WTC11 (cell line): ENCODE measurements around the gene ACTR6. TPM values are rescaled to one million over a fixed set of nuclear protein-coding genes. Genes with fewer than 3 reads are reported as not detected.

Experiments
- ATAC-seq: fragments of 200-7000 bp; cut with Tn5 transposase; 2 replicates; pipeline ENCODE4 v1.10.0; 2021; ENCODE audit warnings: mild to moderate bottlenecking, moderate library complexity
- CTCF ChIA-PET: fragments of 300-600 bp; sonication (Branson Sonifier 250); formaldehyde crosslinking; loops from one replicate; lab custom pipeline; 2021; ENCODE audit warnings: antibody characterized with exemption; lab: Charles Lee
- POLR2A ChIA-PET: fragments of 350-600 bp; sonication (Branson Sonifier 250); formaldehyde crosslinking; loops from one replicate; lab custom pipeline; 2021; ENCODE audit warnings: antibody characterized with exemption; lab: Charles Lee
- DNase-seq: peaks from one replicate; pipeline ENCODE4 v3.0.0; 2021; ENCODE audit warnings: low spot score
- H3K27ac Mint-ChIP-seq: 2 replicates; pipeline ENCODE4 v1.8.0; 2021; ENCODE audit warnings: mixed read lengths
- H3K27me3 Mint-ChIP-seq: 2 replicates; pipeline ENCODE4 v1.8.0; 2021; ENCODE audit warnings: low read depth, mild to moderate bottlenecking, moderate library complexity, mixed read lengths
- H3K36me3 Mint-ChIP-seq: 2 replicates; pipeline ENCODE4 v1.8.0; 2021; ENCODE audit warnings: mixed read lengths
- H3K4me1 Mint-ChIP-seq: 2 replicates; pipeline ENCODE4 v1.8.0; 2022; ENCODE audit warnings: mixed read lengths
- H3K4me3 Mint-ChIP-seq: 2 replicates; pipeline ENCODE4 v1.8.0; 2021; ENCODE audit warnings: mild to moderate bottlenecking, moderate library complexity, mixed read lengths
- H3K9me3 Mint-ChIP-seq: 2 replicates; pipeline ENCODE4 v1.8.0; 2021; ENCODE audit warnings: mixed read lengths
- ATF1 ChIP-seq: sonication (generic); formaldehyde crosslinking; IDR thresholded peaks from 2 replicates; pipeline ENCODE4 v1.8.1; 2023; ENCODE audit warnings: mild to moderate bottlenecking, moderate library complexity, missing genetic modification reagents
- CREB1 ChIP-seq: sonication (generic); formaldehyde crosslinking; IDR thresholded peaks from 2 replicates; pipeline ENCODE4 v1.8.0; 2023; ENCODE audit warnings: mild to moderate bottlenecking, missing genetic modification reagents
- CTCF ChIP-seq: fragments of 200-600 bp; IDR thresholded peaks from 2 replicates; pipeline ENCODE4 v1.8.0; 2022; ENCODE audit warnings: antibody characterized with exemption
- E2F1 ChIP-seq: sonication (generic); formaldehyde crosslinking; IDR thresholded peaks from 2 replicates; pipeline ENCODE4 v1.8.0; 2022; ENCODE audit warnings: mild to moderate bottlenecking, missing genetic modification reagents
- ERG ChIP-seq: fragments of 250-450 bp; sonication (Bioruptor Pico); IDR thresholded peaks from 2 replicates; pipeline ENCODE4 v1.8.0; 2021; ENCODE audit warnings: mild to moderate bottlenecking
- ESRRA ChIP-seq: sonication (generic); formaldehyde crosslinking; IDR thresholded peaks from 2 replicates; pipeline ENCODE4 v1.8.1; 2022; ENCODE audit warnings: mild to moderate bottlenecking, missing genetic modification reagents, borderline replicate concordance
- FOXJ3 ChIP-seq: sonication (generic); formaldehyde crosslinking; IDR thresholded peaks from 2 replicates; pipeline ENCODE4 v1.9.0; 2021; ENCODE audit warnings: missing genetic modification reagents, mild to moderate bottlenecking, borderline replicate concordance
- GTF2I ChIP-seq: fragments of 250-450 bp; sonication (Bioruptor Pico); conservative IDR thresholded peaks from 2 replicates; pipeline ENCODE4 v1.4.0; 2021; ENCODE audit warnings: mild to moderate bottlenecking
- MLX ChIP-seq: sonication (generic); formaldehyde crosslinking; IDR thresholded peaks from 2 replicates; pipeline ENCODE4 v1.8.1; 2023; ENCODE audit warnings: mild to moderate bottlenecking, missing genetic modification reagents, moderate library complexity
- OVOL2 ChIP-seq: fragments of 250-450 bp; sonication (Bioruptor Pico); IDR thresholded peaks from 2 replicates; pipeline ENCODE4 v1.9.0; 2021; ENCODE audit warnings: mild to moderate bottlenecking, borderline replicate concordance
- TCF7 ChIP-seq: sonication (generic); formaldehyde crosslinking; IDR thresholded peaks from 2 replicates; pipeline ENCODE4 v1.8.0; 2022; ENCODE audit warnings: mild to moderate bottlenecking, low read depth, missing genetic modification reagents, moderate library complexity
- ZBTB43 ChIP-seq: sonication (generic); formaldehyde crosslinking; IDR thresholded peaks from 2 replicates; pipeline ENCODE4 v1.8.1; 2023; ENCODE audit warnings: mild to moderate bottlenecking, missing genetic modification reagents
- ZNF425 ChIP-seq: fragments of 250-450 bp; sonication (Bioruptor Pico); conservative IDR thresholded peaks from 2 replicates; pipeline ENCODE4 v1.9.0; 2021; ENCODE audit warnings: mild to moderate bottlenecking
- ZNF532 ChIP-seq: fragments of 250-450 bp; sonication (Bioruptor Pico); IDR thresholded peaks from 2 replicates; pipeline ENCODE4 v1.9.0; 2021; ENCODE audit warnings: mild to moderate bottlenecking, borderline replicate concordance
- total RNA-seq: library from RNA; stranded (reverse); gene quantifications from 3 replicates; pipeline ENCODE4 v1.2.3, GENCODE V29; 2021

The ACTR6 gene
- total RNA-seq, 1 experiment from 2014 or later: 37.6 TPM

- TF ChIP-seq MLX (CRISPR knock-in tag) (no peak), ZNF532 (CRISPR knock-in tag) (no peak), CTCF (no peak), OVOL2 (no peak), TCF7 (CRISPR knock-in tag) (no peak), ESRRA (CRISPR knock-in tag) (no peak), ZNF425 (CRISPR knock-in tag) (no peak), ATF1 (no peak), CREB1 (CRISPR knock-in tag) (no peak)
- H3K27ac Mint-ChIP-seq: no peak overlapping the region
- CTCF ChIA-PET: interaction anchor here (1.2 kb wide), 1 partner anchor 14 kb away, joined by 6 read pairs; no protein-coding TSS in a partner anchor
- peaks cover 11% of the 10 kb centered on the region for H3K9me3 Mint-ChIP-seq
- no peak overlapping the region for H3K4me3 Mint-ChIP-seq
- ATAC-seq (no peak), DNase-seq (no peak)
- peaks cover 16% of the 10 kb centered on the region for H3K4me1 Mint-ChIP-seq
- H3K36me3 Mint-ChIP-seq: peaks cover 30% of the 10 kb centered on the region
- H3K27me3 Mint-ChIP-seq: no peaks in the 10 kb centered on the region
- POLR2A ChIA-PET: no interaction called here
Observed at GRCh38 chr12:100168562-100168961, 32.1 kb upstream of the ACTR6 start.

- Mint-ChIP-seq H3K4me1 (peaks cover 9% of the 10 kb centered on the region), H3K27me3 (no peaks in the 10 kb centered on the region), H3K36me3 (peaks cover 30% of the 10 kb centered on the region), H3K9me3 (peaks cover 11% of the 10 kb centered on the region), H3K4me3 (no peak overlapping the region), H3K27ac (no peak overlapping the region)
- ATAC-seq (no peak), DNase-seq (no peak)
- POLR2A ChIA-PET: no interaction called here
- no peak for TF ChIP-seq ZBTB43
- TF ChIP-seq GTF2I (CRISPR knock-in tag): no peak
- TF ChIP-seq FOXJ3: no peak
- TF ChIP-seq ERG (CRISPR knock-in tag): no peak
- TF ChIP-seq E2F1 (CRISPR knock-in tag): no peak
- CTCF ChIA-PET: no interaction called here
Observed at GRCh38 chr12:100169345-100169744, 31.3 kb upstream of the ACTR6 start.
